NCI-H187 treated with DMSO at 0.1 percent for 48 hours (cell line): ENCODE results near the gene NPIPA5.
"Not testable (repeated sequence)": the region's sequence is repeated elsewhere in the genome, so short reads cannot be mapped to it uniquely, and the experiment has no call there.

Experiments used
- DNase-seq: peaks from one replicate; lab custom pipeline; 2025; lab: John Stamatoyannopoulos, UW

Gene NPIPA5

GRCh38 chr16:15389916-15390315, 11.8 kb upstream of the NPIPA5 start:
- DNase-seq: not testable (repeated sequence)

- DNase-seq: not testable (repeated sequence)
Observed at GRCh38 chr16:15388060-15388459, 10.0 kb upstream of the NPIPA5 start.

GRCh38 chr16:15382810-15383209, 4.7 kb upstream of the NPIPA5 start:
- not testable (repeated sequence) for DNase-seq

- not testable (repeated sequence) for DNase-seq
Observed at GRCh38 chr16:15357495-15357894, 20.6 kb downstream of the NPIPA5 start.

- DNase-seq: not testable (repeated sequence)
Observed at GRCh38 chr16:15354846-15355245, 23.2 kb downstream of the NPIPA5 start.

- DNase-seq: not testable (repeated sequence)
Observed at GRCh38 chr16:15352852-15353251, 25.2 kb downstream of the NPIPA5 start.

GRCh38 chr16:15351745-15352144, 26.3 kb downstream of the NPIPA5 start:
- DNase-seq: not testable (repeated sequence)

- DNase-seq: not testable (repeated sequence)
Observed at GRCh38 chr16:15351251-15351650, 26.8 kb downstream of the NPIPA5 start.

- not testable (repeated sequence) for DNase-seq
Observed at GRCh38 chr16:15348721-15349120, 29.4 kb downstream of the NPIPA5 start.

- not testable (repeated sequence) for DNase-seq
Observed at GRCh38 chr16:15342337-15342736, 35.8 kb downstream of the NPIPA5 start.

- not testable (repeated sequence) for DNase-seq
Observed at GRCh38 chr16:15338986-15339385, 39.1 kb downstream of the NPIPA5 start.

GRCh38 chr16:15337974-15338605, 40.0 kb downstream of the NPIPA5 start:
- DNase-seq: not testable (repeated sequence)

GRCh38 chr16:15335609-15336008, 42.5 kb downstream of the NPIPA5 start:
- DNase-seq: not testable (repeated sequence)

GRCh38 chr16:15333969-15334368, 44.1 kb downstream of the NPIPA5 start:
- not testable (repeated sequence) for DNase-seq

GRCh38 chr16:15330978-15331377, 47.1 kb downstream of the NPIPA5 start:
- DNase-seq: not testable (repeated sequence)

GRCh38 chr16:15324954-15325353, 53.1 kb downstream of the NPIPA5 start:
- not testable (repeated sequence) for DNase-seq

- DNase-seq: not testable (repeated sequence)
Observed at GRCh38 chr16:15323373-15323772, 54.7 kb downstream of the NPIPA5 start.

GRCh38 chr16:15321221-15321620, 56.9 kb downstream of the NPIPA5 start:
- DNase-seq: not testable (repeated sequence)

GRCh38 chr16:15314562-15314961, 63.5 kb downstream of the NPIPA5 start:
- DNase-seq: not testable (repeated sequence)
